GM08714 (cell line): ENCODE data around the gene RNF144A.
"Not testable (repeated sequence)": the region's sequence is repeated elsewhere in the genome, so short reads cannot be mapped to it uniquely, and the experiment has no call there.

ENCODE experiments used
- H3K4me3 ChIP-seq: fragments of 200-500 bp; sonication (Bioruptor generic); 2 replicates; pipeline ENCODE4 v1.5.1; 2014; ENCODE audit warnings: mild to moderate bottlenecking, low read length, inconsistent platforms
- ZNF274 ChIP-seq: IDR thresholded peaks from 2 replicates; pipeline ENCODE4 v1.6.1; 2012; ENCODE audit warnings: mild to moderate bottlenecking, low read depth, low read length

Gene RNF144A

GRCh38 chr2:6888724-6889123 is 28.5 kb upstream of the RNF144A start:
- TF ChIP-seq ZNF274 = no peak
- H3K4me3 ChIP-seq = no peak overlapping the region

- H3K4me3 ChIP-seq = no peak overlapping the region
- TF ChIP-seq ZNF274 = no peak
Observed at GRCh38 chr2:6893876-6894482, 23.2 kb upstream of the RNF144A start.

- H3K4me3 ChIP-seq = no peak overlapping the region
- TF ChIP-seq ZNF274 = no peak
Observed at GRCh38 chr2:6896930-6897759, 20.1 kb upstream of the RNF144A start.

GRCh38 chr2:6902581-6902980 is 14.6 kb upstream of the RNF144A start:
- H3K4me3 ChIP-seq = not testable (repeated sequence)

- TF ChIP-seq ZNF274 = no peak
- H3K4me3 ChIP-seq = no peak overlapping the region
Observed at GRCh38 chr2:6905668-6906067, 11.5 kb upstream of the RNF144A start.

GRCh38 chr2:6906165-6906741 is 11.0 kb upstream of the RNF144A start:
- TF ChIP-seq ZNF274 = no peak
- no peak overlapping the region for H3K4me3 ChIP-seq

- no peak for TF ChIP-seq ZNF274
- no peak overlapping the region for H3K4me3 ChIP-seq
Observed at GRCh38 chr2:6908291-6908690, 8.9 kb upstream of the RNF144A start.

- no peak for TF ChIP-seq ZNF274
- H3K4me3 ChIP-seq = peak overlapping the region; percentile 56; the same call in 1 of the 2 replicates
Observed at GRCh38 chr2:6909431-6910385, 7.5 kb upstream of the RNF144A start.

GRCh38 chr2:6911721-6912120 is 5.5 kb upstream of the RNF144A start:
- H3K4me3 ChIP-seq = no peak overlapping the region
- no peak for TF ChIP-seq ZNF274

- TF ChIP-seq ZNF274 = no peak
- no peak overlapping the region for H3K4me3 ChIP-seq
Observed at GRCh38 chr2:6913415-6914157, 3.6 kb upstream of the RNF144A start.

- H3K4me3 ChIP-seq = no peak overlapping the region
- TF ChIP-seq ZNF274 = no peak
Observed at GRCh38 chr2:6914828-6915227, 2.4 kb upstream of the RNF144A start.

- no peak for TF ChIP-seq ZNF274
- H3K4me3 ChIP-seq = no peak overlapping the region
Observed at GRCh38 chr2:6915399-6915798, 1.8 kb upstream of the RNF144A start.

GRCh38 chr2:6916224-6916623 is 988 bp upstream of the RNF144A start:
- no peak overlapping the region for H3K4me3 ChIP-seq
- TF ChIP-seq ZNF274 = no peak

GRCh38 chr2:6916736-6917070 is 509 bp upstream of the RNF144A start:
- TF ChIP-seq ZNF274 = no peak
- no peak overlapping the region for H3K4me3 ChIP-seq
